NCI-H1417 treated with DMSO at 0.1 percent for 48 hours (cell line): ENCODE results near the gene MRPL38.
"Not testable (repeated sequence)": the region's sequence is repeated elsewhere in the genome, so short reads cannot be mapped to it uniquely, and the experiment has no call there.

Experiments
- DNase-seq: peaks from one replicate; lab custom pipeline; 2025; lab: John Stamatoyannopoulos, UW

The MRPL38 gene

GRCh38 chr17:75854101-75854748 is 50.5 kb downstream of the MRPL38 start:
- no peak for DNase-seq

GRCh38 chr17:75853433-75853832 is 51.3 kb downstream of the MRPL38 start:
- DNase-seq, result no peak

- DNase-seq, result not testable (repeated sequence)
These were observed 53.0 kb downstream of the MRPL38 start for GRCh38 chr17:75851693-75851991.

- DNase-seq, result no peak
These were observed 53.6 kb downstream of the MRPL38 start for GRCh38 chr17:75850928-75851692.

GRCh38 chr17:75849724-75850123 is 55.0 kb downstream of the MRPL38 start:
- DNase-seq, result no peak

GRCh38 chr17:75849279-75849646 is 55.4 kb downstream of the MRPL38 start:
- DNase-seq, result no peak
